K562 (cell line): ENCODE data around the gene EVA1A. TPM values are rescaled to one million over a fixed set of nuclear protein-coding genes. Genes with fewer than 3 reads are reported as not detected.

Source experiments
- ATAC-seq: fragments of 200-7000 bp; cut with Tn5 transposase; 3 replicates; pipeline ENCODE4 v1.9.1; 2020; ENCODE audit warnings: moderate library complexity
- BruUV-seq: library from RNA; stranded (reverse); fragments of 400-500 nt; replicated peaks from 2 replicates; lab custom pipeline; 2021; lab: Mats Ljungman, UMichigan
- CTCF ChIA-PET: fragments of 300-600 bp; formaldehyde crosslinking; extraction: SDS; loops from one replicate; lab custom pipeline; 2021; ENCODE audit warnings: low intra/inter-chr PET ratio; lab: Yijun Ruan, JAX
- POLR2A ChIA-PET: fragments of 300-600, 350-650 bp; sonication (Branson Sonifier 250); formaldehyde crosslinking; extraction: SDS; loops from one replicate; lab custom pipeline; 2021; ENCODE audit warnings: antibody characterized with exemption, inconsistent platforms; lab: Yijun Ruan, JAX
- DNase-seq, 4 experiments: peaks; one replicate each; pipeline versions ENCODE4 v3.0.0 to v3.0.0-alpha.2; 2011 to 2018; ENCODE audit warnings: low spot score in 3 of 4, mixed read lengths in 3 of 4; ENCODE audit errors: extremely low read depth in 1 of 4
- FAIRE-seq: peaks from 2 replicates; lab custom pipeline; 2011; peaks lifted over from hg19 to GRCh38; lab: Jason Lieb, UNC
- H2AFZ ChIP-seq: 2 replicates; pipeline ENCODE4 v1.6.0; 2011; ENCODE audit warnings: low read depth, low read length, control low read depth, inconsistent platforms
- H3K27ac ChIP-seq: fragments of 200-600 bp; 3 replicates; pipeline ENCODE4 v1.8.0; 2011; ENCODE audit warnings: low read depth, mild to moderate bottlenecking, control low read depth, inconsistent platforms, low read length, moderate library complexity, mixed read lengths; ENCODE audit errors: extremely low read depth
- H3K27me3 ChIP-seq, 2 experiments: fragments of 300-600 bp in 1 of 2; 2 replicates in 1 of 2; 3 replicates in 1 of 2; pipeline versions ENCODE4 v1.6.0 to v1.8.0; 2011; ENCODE audit warnings: inconsistent platforms in 2 of 2, low read length in 2 of 2, mild to moderate bottlenecking in 1 of 2, mixed read lengths in 1 of 2, moderate library complexity in 1 of 2; ENCODE audit not compliant: control insufficient read depth in 2 of 2, insufficient read depth in 2 of 2
- H3K36me3 ChIP-seq: fragments of 300-600 bp; 3 replicates; pipeline ENCODE4 v1.8.0; 2011; ENCODE audit warnings: mild to moderate bottlenecking, low read length, inconsistent platforms; ENCODE audit not compliant: control insufficient read depth, insufficient read depth
- H3K4me1 ChIP-seq, 2 experiments: fragments of 200-600 bp in 1 of 2; replicated peaks in 1 of 2; 2 replicates in 1 of 2; 3 replicates in 1 of 2; pipeline versions ENCODE4 v1.5.1 to v1.8.0; 2011; ENCODE audit warnings: inconsistent platforms in 2 of 2, low read length in 2 of 2, mild to moderate bottlenecking in 1 of 2, mixed read lengths in 1 of 2, moderate library complexity in 1 of 2; ENCODE audit not compliant: control insufficient read depth in 2 of 2, insufficient read depth in 2 of 2
- H3K4me2 ChIP-seq: 2 replicates; pipeline ENCODE4 v1.6.1; 2011; ENCODE audit warnings: low read length, control low read depth, inconsistent platforms, mixed read lengths; ENCODE audit not compliant: insufficient read depth
- H3K4me3 ChIP-seq: fragments of 200-600 bp; sonication (generic), shearing (Covaris generic); 2 replicates; pipeline ENCODE4 v1.5.1; 2016; ENCODE audit warnings: control low read depth, inconsistent platforms
- H3K79me2 ChIP-seq: fragments of 200-600 bp; 3 replicates; pipeline ENCODE4 v1.8.0; 2011; ENCODE audit warnings: low read length, inconsistent platforms; ENCODE audit not compliant: control insufficient read depth, insufficient read depth
- H3K9ac ChIP-seq, 2 experiments: 2 replicates each; pipeline versions ENCODE4 v1.6.0 to v1.6.1; 2011; ENCODE audit warnings: low read depth in 2 of 2, low read length in 2 of 2, control low read depth in 1 of 2, inconsistent platforms in 1 of 2, mild to moderate bottlenecking in 1 of 2, mixed read lengths in 1 of 2; ENCODE audit not compliant: insufficient read depth in 1 of 2
- H3K9me1 ChIP-seq: one replicate; pipeline ENCODE4 v1.6.0; 2011; ENCODE audit warnings: inconsistent platforms, mild to moderate bottlenecking, low read length, moderate library complexity; ENCODE audit not compliant: control insufficient read depth, insufficient read depth
- H3K9me3 ChIP-seq: replicated peaks from 2 replicates; pipeline ENCODE4 v1.5.1; 2011; ENCODE audit warnings: low read depth, low read length, inconsistent platforms; ENCODE audit not compliant: control insufficient read depth, insufficient read depth
- H4K20me1 ChIP-seq: replicated peaks from 2 replicates; pipeline ENCODE4 v1.6.1; 2011; ENCODE audit warnings: low read length, inconsistent platforms, mixed read lengths; ENCODE audit not compliant: control insufficient read depth, insufficient read depth
- DMBX1 ChIP-seq: fragments of 250-450 bp; sonication (Bioruptor Pico); IDR thresholded peaks from 2 replicates; pipeline ENCODE4 v1.8.0; 2022; ENCODE audit warnings: inconsistent platforms, mild to moderate bottlenecking, moderate library complexity, borderline replicate concordance
- GATAD2B ChIP-seq: fragments of 450-650 bp; IDR thresholded peaks from 2 replicates; pipeline ENCODE4 v1.6.1; 2017; ENCODE audit warnings: mild to moderate bottlenecking, borderline replicate concordance
- ILK ChIP-seq: fragments of 450-650 bp; IDR thresholded peaks from 2 replicates; pipeline ENCODE4 v1.6.1; 2016; ENCODE audit warnings: missing genetic modification characterization, low read depth, mild to moderate bottlenecking, missing compliant biosample characterization, moderate library complexity, borderline replicate concordance
- MAFK ChIP-seq: IDR thresholded peaks from 2 replicates; pipeline ENCODE4 v1.6.1; 2011; ENCODE audit warnings: low read length, improper control_type of control experiment
- MBD1 ChIP-seq: fragments of 250-450 bp; sonication (Bioruptor Pico); IDR thresholded peaks from 2 replicates; pipeline ENCODE4 v1.8.0; 2022; ENCODE audit warnings: inconsistent platforms
- MCM3 ChIP-seq: fragments of 450-650 bp; IDR thresholded peaks from 2 replicates; pipeline ENCODE4 v1.6.1; 2016
- PHF8 ChIP-seq: fragments of 200-600 bp; sonication (generic); IDR thresholded peaks from 2 replicates; pipeline ENCODE4 v1.6.1; 2012; ENCODE audit warnings: mixed run types, mild to moderate bottlenecking, inconsistent platforms, low read length, moderate library complexity, borderline replicate concordance
- RBM25 ChIP-seq: fragments of 200-400 bp; formaldehyde crosslinking; IDR thresholded peaks from 2 replicates; pipeline ENCODE4 v1.6.1; 2018; ENCODE audit warnings: low read length, low read depth, moderate library complexity; ENCODE audit not compliant: severe bottlenecking
- ZKSCAN3 ChIP-seq: fragments of 250-450 bp; sonication (Bioruptor Pico); IDR thresholded peaks from 2 replicates; pipeline ENCODE4 v1.4.0; 2020
- ZNF12 ChIP-seq: sonication (generic); formaldehyde crosslinking; IDR thresholded peaks from 2 replicates; pipeline ENCODE4 v1.4.0; 2020; ENCODE audit warnings: mild to moderate bottlenecking, missing genetic modification reagents
- ZNF174 ChIP-seq: fragments of 250-450 bp; sonication (Bioruptor Pico); IDR thresholded peaks from 2 replicates; pipeline ENCODE4 v1.4.0; 2020; ENCODE audit warnings: mild to moderate bottlenecking
- ZNF24 ChIP-seq: fragments of 450-650 bp; IDR thresholded peaks from 2 replicates; pipeline ENCODE4 v1.6.1; 2016
- ZNF778 ChIP-seq: fragments of 450-650 bp; formaldehyde crosslinking; IDR thresholded peaks from 2 replicates; pipeline ENCODE4 v1.4.0; 2020; ENCODE audit warnings: mild to moderate bottlenecking, moderate library complexity
- WGBS: fragments of 100-300 bp; shearing (Covaris generic); methylation state at CpG from one replicate; pipeline ENCODE4 v1.1.6; 2016; ENCODE audit warnings: low coverage, mixed read lengths; ENCODE audit not compliant: insufficient coverage; ENCODE audit errors: missing lambda C conversion rate; 5-methylcytosine and 5-hydroxymethylcytosine counted together
- in situ Hi-C: fragments of 300-500 bp; cut with MboI; formaldehyde crosslinking; loops from 4 replicates; pipeline ENCODE4 v1.15.0; 2018; ENCODE audit warnings: inconsistent platforms, mixed read lengths
- intact Hi-C: fragments of 100-400 bp; cut with micrococcal nuclease; formaldehyde crosslinking; loops from 2 replicates; pipeline ENCODE4 v1.14.2; 2022
- polyA plus RNA-seq, 8 experiments: library from polyadenylated mRNA; depleted of rRNA in 4 of 8; stranded (reverse) in 5 of 8; unstranded in 3 of 8; fragments of >200 nt; fragmentation: Nextera tagmentation in 2 of 8; fragmentation: Illumina TruSeq in 1 of 8; extraction: Ambion mirVana in 2 of 8; extraction: Trizol in 1 of 8; gene quantifications; 2 replicates each; pipeline versions ENCODE4 v1.2.1 to v1.2.3, GENCODE V29; 2011 to 2014; ENCODE audit warnings: inconsistent platforms in 1 of 8, missing spikeins in 1 of 8
- total RNA-seq, 7 experiments: library from RNA; depleted of rRNA in 6 of 7; stranded (reverse); fragments of >200 nt in 6 of 7; fragmentation: Illumina TruSeq in 2 of 7; extraction: Trizol in 2 of 7; gene quantifications; 2 replicates each; pipeline versions ENCODE4 v1.2.1 to v1.2.3, GENCODE V29; 2011 to 2021; ENCODE audit warnings: low replicate concordance in 1 of 7

Gene EVA1A
- total and polyA plus RNA-seq, 9 of the 15 experiments (the other 6 are each of a cell fraction or from before 2014, with no cell fraction given): not detected

- no peak overlapping the region for H2AFZ ChIP-seq
- H3K9me1 ChIP-seq: no peaks in the 10 kb centered on the region
- TF ChIP-seq MAFK (no peak), PHF8 (no peak), ZNF24 (no peak), ILK (tag) (no peak), ZKSCAN3 (CRISPR knock-in tag) (no peak), MBD1 (CRISPR knock-in tag) (no peak), GATAD2B (no peak), DMBX1 (CRISPR knock-in tag) (no peak), MCM3 (no peak), RBM25 (no peak), ZNF12 (CRISPR knock-in tag) (no peak), ZNF778 (no peak), ZNF174 (no peak)
- H3K27ac ChIP-seq: no peak overlapping the region
- H3K4me3 ChIP-seq: no peak overlapping the region
- no TSS peak for BruUV-seq
- no peak for FAIRE-seq
- no peaks in the 10 kb centered on the region for H3K4me1 ChIP-seq
- H3K36me3 ChIP-seq: no peaks in the 10 kb centered on the region
- no peaks in the 10 kb centered on the region for H3K9me3 ChIP-seq
- in situ Hi-C loops: no loop called here
- no peaks in the 10 kb centered on the region for H3K79me2 ChIP-seq
- intact Hi-C loops: no loop called here
- no peak overlapping the region for H3K4me2 ChIP-seq
- H3K9ac ChIP-seq: no peak overlapping the region
- POLR2A ChIA-PET: interaction anchor here (0.7 kb wide), 1 partner anchor 12 kb away, joined by 3 read pairs; no protein-coding TSS in a partner anchor
- 0% methylated on average over 4 of the region's 4 CpGs for WGBS
- DNase-seq: no peak
- no peaks in the 10 kb centered on the region for H3K27me3 ChIP-seq
- no peak for ATAC-seq
- H4K20me1 ChIP-seq: no peaks in the 10 kb centered on the region
- CTCF ChIA-PET: no interaction called here
Measured at GRCh38 chr2:75571730-75572430, 11.1 kb upstream of the EVA1A start.
